ENCODE measurements around the gene SND1. TPM values are rescaled to one million over a fixed set of nuclear protein-coding genes. Genes with fewer than 3 reads are reported as not detected.
"Not testable (repeated sequence)": the region's sequence is repeated elsewhere in the genome, so short reads cannot be mapped to it uniquely, and the experiment has no call there.

SND1 gene
- total RNA-seq, 6 experiments from 2014 or later, result 77.5 to 150 (median 126) TPM

DNA sequence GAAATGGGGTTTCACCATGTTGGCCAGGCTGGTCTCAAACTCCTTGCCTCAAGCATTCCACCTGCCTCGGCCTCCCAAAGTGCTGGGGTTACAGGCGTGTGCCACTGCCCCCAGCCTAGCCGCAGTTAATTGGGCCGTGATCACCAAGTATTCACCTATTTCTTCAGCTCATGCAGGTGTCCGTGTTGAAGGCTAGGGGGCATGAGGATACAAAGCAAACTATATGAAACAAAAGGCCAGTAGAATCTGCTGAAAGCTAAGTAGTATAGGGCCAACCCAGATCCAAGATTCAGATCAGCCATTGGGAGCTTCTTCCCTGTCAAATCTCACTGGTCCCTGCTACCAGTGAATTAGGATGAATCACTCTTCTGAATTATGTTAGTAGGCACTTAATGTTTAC lies 305.9 kb downstream of the SND1 start:
- Histone ChIP-seq H3K4me3 (no peak overlapping the region), H3K27me3 (no peaks in the 10 kb centered on the region), H3K9me3 (no peaks in the 10 kb centered on the region), H3K36me3 (no peaks in the 10 kb centered on the region), H3K27ac (no peak overlapping the region), H3K4me1 (no peaks in the 10 kb centered on the region)
- no peak for TF ChIP-seq CTCF (IDR thresholded peaks at IDR 0.05)
- TF ChIP-seq POLR2A (IDR thresholded peaks at IDR 0.05), result no peak
- no peak for ATAC-seq
- DNase-seq, result no peak
- intact Hi-C loops (cut with DNase I), result no loop called here
- 80% methylated on average over 3 of the region's 5 CpGs for WGBS (ENCODE audit: insufficient coverage, low coverage, low lambda C conversion rate, missing lambda C conversion rate)

DNA sequence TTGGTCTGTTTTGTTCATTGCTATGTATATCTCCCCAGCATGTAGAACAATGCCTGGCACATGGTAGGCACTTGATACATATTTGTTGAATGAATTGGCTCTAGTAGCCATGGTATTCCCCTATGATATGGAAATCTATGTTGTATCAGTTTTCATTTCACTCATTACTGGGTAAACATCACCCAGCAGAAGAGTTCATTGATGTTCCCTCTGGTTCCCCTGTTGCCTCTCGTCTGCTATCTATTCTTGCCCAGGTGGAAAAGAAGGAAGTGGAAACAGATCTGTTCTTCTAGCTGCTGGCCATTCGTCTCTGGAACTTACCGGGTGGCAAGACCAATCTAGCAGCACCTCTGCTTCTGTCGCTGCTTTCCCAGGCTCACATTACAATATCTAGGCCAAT lies 307.8 kb downstream of the SND1 start:
- no peaks in the 10 kb centered on the region for H3K36me3 ChIP-seq
- DNase-seq (no peak), ATAC-seq (no peak)
- no peaks in the 10 kb centered on the region for H3K27me3 ChIP-seq
- 85% methylated on average over 2 of the region's 4 CpGs for WGBS (ENCODE audit: insufficient coverage, low coverage, low lambda C conversion rate, missing lambda C conversion rate)
- no peaks in the 10 kb centered on the region for H3K4me1 ChIP-seq
- no peaks in the 10 kb centered on the region for H3K9me3 ChIP-seq
- intact Hi-C loops (cut with DNase I), result no loop called here
- TF ChIP-seq POLR2A (IDR thresholded peaks at IDR 0.05) (no peak), CTCF (IDR thresholded peaks at IDR 0.05) (no peak)
- no peak overlapping the region for H3K4me3 ChIP-seq
- no peak overlapping the region for H3K27ac ChIP-seq

DNA sequence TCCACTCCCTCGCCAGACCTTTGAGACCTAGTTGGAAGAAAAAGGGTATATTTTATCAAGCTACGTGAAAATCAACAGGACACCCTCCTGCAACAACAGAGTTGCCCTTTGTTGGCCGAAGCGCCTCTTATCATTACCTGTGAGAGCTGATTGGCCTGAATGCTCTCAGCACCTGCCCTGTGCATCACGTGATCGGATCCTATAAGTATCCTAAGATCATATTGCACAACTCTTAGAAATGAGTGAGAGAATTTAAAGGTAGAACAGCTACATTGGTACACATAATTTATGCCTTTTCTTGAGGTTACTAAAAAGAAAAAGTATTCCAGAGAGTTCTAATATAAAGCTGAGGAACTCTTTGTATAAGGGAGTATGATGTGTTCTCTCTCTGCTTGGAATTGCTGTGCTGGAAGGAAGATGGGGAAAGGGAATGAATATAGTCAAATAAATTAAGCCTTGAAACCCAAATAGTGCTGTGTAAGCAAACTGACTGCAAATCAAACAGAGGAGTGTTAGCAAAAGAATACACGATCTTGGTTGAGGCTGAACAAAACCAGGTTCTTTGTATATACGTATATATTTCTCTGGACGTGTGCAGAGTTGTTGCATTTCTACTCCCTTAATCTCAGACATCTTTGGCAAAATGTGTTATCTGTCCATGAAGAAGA lies 309.9 kb downstream of the SND1 start:
- no peaks in the 10 kb centered on the region for H3K36me3 ChIP-seq
- H3K4me1 ChIP-seq, result no peaks in the 10 kb centered on the region
- ATAC-seq (peak in 1 of 4 donors; percentile 22), DNase-seq (no peak)
- intact Hi-C loops (cut with DNase I), result no loop called here
- H3K9me3 ChIP-seq, result no peaks in the 10 kb centered on the region
- no peaks in the 10 kb centered on the region for H3K27me3 ChIP-seq
- 78% methylated on average over 9 of the region's 9 CpGs for WGBS (ENCODE audit: insufficient coverage, low coverage, low lambda C conversion rate, missing lambda C conversion rate)
- TF ChIP-seq POLR2A (IDR thresholded peaks at IDR 0.05) (no peak), CTCF (IDR thresholded peaks at IDR 0.05) (no peak)
- H3K27ac ChIP-seq, result no peak overlapping the region
- H3K4me3 ChIP-seq, result no peak overlapping the region

DNA sequence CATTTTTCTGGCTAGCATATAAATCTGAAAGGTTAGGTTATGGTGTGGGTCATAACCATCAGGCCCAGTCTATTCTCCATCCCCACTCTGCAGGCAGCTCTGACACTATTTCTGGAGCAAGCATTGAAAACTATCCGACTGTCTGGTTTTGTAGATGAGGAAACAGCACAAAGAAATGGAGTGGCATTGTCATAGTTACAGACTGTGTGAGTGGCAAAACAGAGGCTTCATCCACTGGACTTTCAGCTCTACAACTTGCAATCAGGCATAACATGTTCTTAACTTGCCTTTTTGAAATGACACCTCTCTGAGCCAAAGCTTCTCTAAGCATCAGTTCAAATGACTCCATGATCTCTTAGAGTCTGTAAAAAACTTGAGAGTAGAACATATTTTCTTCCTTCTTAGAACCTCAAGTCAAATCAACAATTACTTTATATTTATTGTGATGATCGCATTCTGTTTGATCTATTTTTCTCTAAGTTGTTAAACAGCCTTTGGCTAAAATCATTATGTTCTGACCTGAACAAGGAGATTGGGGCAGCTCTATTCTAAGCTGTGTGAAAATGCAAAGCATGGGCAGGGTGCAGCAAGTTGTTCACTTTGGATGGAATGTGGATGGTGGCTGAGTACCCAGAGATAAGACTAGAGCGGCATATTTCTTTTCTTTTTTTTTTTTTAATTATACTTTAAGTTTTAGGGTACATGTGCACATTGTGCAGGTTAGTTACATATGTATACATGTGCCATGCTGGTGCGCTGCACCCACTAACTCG lies 310.8 kb downstream of the SND1 start:
- Histone ChIP-seq H3K4me3 (no peak overlapping the region), H3K36me3 (no peaks in the 10 kb centered on the region), H3K27ac (no peak overlapping the region), H3K4me1 (no peaks in the 10 kb centered on the region), H3K9me3 (no peaks in the 10 kb centered on the region), H3K27me3 (no peaks in the 10 kb centered on the region)
- no peak for TF ChIP-seq POLR2A (IDR thresholded peaks at IDR 0.05)
- no peak for TF ChIP-seq CTCF (IDR thresholded peaks at IDR 0.05)
- WGBS (ENCODE audit: insufficient coverage, low coverage, low lambda C conversion rate, missing lambda C conversion rate), result 95% methylated on average over 3 of the region's 5 CpGs
- intact Hi-C loops (cut with DNase I), result no loop called here
- no peak for DNase-seq
- ATAC-seq, result peak in 1 of 4 donors; percentile 14

DNA sequence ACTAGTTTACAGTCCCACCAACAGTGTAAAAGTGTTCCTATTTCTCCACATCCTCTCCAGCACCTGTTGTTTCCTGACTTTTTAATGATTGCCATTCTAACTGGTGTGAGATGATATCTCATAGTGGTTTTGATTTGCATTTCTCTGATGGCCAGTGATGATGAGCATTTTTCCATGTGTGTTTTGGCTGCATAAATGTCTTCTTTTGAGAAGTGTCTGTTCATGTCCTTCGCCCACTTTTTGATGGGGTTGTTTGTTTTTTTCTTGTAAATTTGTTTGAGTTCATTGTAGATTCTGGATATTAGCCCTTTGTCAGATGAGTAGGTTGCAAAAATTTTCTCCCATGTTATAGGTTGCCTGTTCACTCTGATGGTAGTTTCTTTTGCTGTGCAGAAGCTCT lies 311.9 kb downstream of the SND1 start:
- H3K4me1 ChIP-seq; H3K36me3 ChIP-seq; H3K4me3 ChIP-seq; ATAC-seq; DNase-seq; H3K27ac ChIP-seq; H3K27me3 ChIP-seq; intact Hi-C loops (cut with DNase I); H3K9me3 ChIP-seq: not testable (repeated sequence)
- WGBS (ENCODE audit: insufficient coverage, low coverage, low lambda C conversion rate, missing lambda C conversion rate), result no CpG with 5 or more reads among the region's 1 CpG

Measured in right lobe of liver (tissue), 6 donors.